Measurements from ENCODE around the gene KRT2. TPM values are rescaled to one million over a fixed set of nuclear protein-coding genes. Genes with fewer than 3 reads are reported as not detected.

Gene KRT2
- total and polyA plus RNA-seq, 9 of the 15 experiments (the other 6 are each of a cell fraction or from before 2014, with no cell fraction given), result 0.03 to 0.69 (median 0.07) TPM; not detected in 2

DNA sequence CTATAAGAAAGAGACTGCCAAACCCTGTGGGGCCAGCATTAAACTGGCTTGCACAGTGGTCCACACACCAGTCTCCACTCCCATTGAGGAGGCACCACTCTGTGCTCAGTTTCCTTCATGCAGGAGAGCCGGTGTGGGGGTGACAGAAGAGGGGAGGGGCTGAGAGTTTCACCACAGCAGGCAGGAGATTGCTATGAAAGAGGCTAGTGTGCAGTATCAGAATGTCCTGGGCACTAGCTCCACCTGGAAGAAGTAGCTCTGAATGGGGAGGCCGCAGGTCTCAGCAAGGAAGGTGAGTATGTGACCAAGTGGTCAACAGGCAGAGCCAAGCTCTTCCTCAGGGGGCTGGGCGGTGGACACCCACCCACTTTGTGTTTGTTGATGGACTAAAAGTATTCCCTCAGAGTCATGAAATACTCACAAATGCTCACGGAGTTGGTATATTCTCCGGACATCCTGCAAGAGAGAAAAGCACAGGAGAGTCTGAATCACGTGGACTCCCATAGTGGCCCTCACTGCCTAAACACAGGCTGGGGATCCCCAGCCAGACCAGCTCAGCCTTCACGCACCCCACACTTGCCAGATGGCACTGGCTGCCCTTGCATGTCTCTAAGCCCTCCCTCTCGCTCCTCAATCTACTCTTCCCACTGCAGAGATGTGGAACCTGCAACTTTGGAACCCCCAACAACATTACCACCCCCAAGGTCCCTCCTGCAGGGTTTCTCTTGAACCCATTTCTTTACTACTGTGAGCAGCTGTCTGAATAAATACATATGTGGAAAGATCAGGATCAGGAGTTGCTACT lies 43.0 kb downstream of the KRT2 start:
- no peak overlapping the region for H3K27ac ChIP-seq (ENCODE audit: extremely low read depth, low read depth, low read length)
- TF ChIP-seq CBX2 (IDR thresholded peaks at IDR 0.05; ENCODE audit: insufficient read depth, low read length, poor library complexity, severe bottlenecking) (no peak), RAD21 (CRISPR knock-in tag; conservative IDR thresholded peaks at IDR 0.05 in 1 of 2, IDR thresholded peaks at IDR 0.05 in 1 of 2) (no peak), TOE1 (IDR thresholded peaks at IDR 0.05; ENCODE audit: borderline replicate concordance) (no peak), TOE1 (CRISPR knock-in tag; IDR thresholded peaks at IDR 0.05; ENCODE audit: borderline replicate concordance, low read depth) (no peak), ZBTB1 (CRISPR knock-in tag; IDR thresholded peaks at IDR 0.05; ENCODE audit: borderline replicate concordance, low read depth) (no peak), SRF (CRISPR knock-in tag; IDR thresholded peaks at IDR 0.05) (no peak)
- intact Hi-C loops (cut with micrococcal nuclease), result no loop called here
- H3K4me2 ChIP-seq (ENCODE audit: insufficient read depth, low read length), result no peak overlapping the region
- H4K20me1 ChIP-seq (replicated peaks; ENCODE audit: control insufficient read depth, insufficient read depth, low read length), result 0 out of 2 replicates have a peak, but pooled peaks cover 2% of the 10 kb centered on the region
- no peak for DNase-seq (ENCODE audit: extremely low read depth in 1 of 4, low spot score in 3 of 4)
- no peaks in the 10 kb centered on the region for H3K79me2 ChIP-seq (ENCODE audit: control insufficient read depth, insufficient read depth, low read length)
- H3K36me3 ChIP-seq (ENCODE audit: control insufficient read depth, insufficient read depth, low read length), result no peaks in the 10 kb centered on the region
- in situ Hi-C loops (cut with MboI), result no loop called here
- ATAC-seq, result no peak
- ChIA-PET CTCF (ENCODE audit: low intra/inter-chr PET ratio) (interaction anchor here (0.6 kb wide), 1 partner anchor 275 kb away, joined by 3 read pairs; no protein-coding TSS in a partner anchor), POLR2A (interaction anchor here (0.9 to 1.4 kb wide), 4 partner anchors 9 to 25 kb away, joined by 3 to 5 read pairs (median 4); no protein-coding TSS in a partner anchor)
- peaks cover 6 to 7% of the 10 kb centered on the region in 2 experiments; a peak in 4 of 5 replicates for H3K4me1 ChIP-seq (replicated peaks in 1 of 2; ENCODE audit: control insufficient read depth in 2 of 2, insufficient read depth in 2 of 2, low read length in 2 of 2)
- no peak overlapping the region for H2AFZ ChIP-seq (ENCODE audit: low read depth, low read length)
- H3K4me3 ChIP-seq, result no peak overlapping the region
- no peaks in the 10 kb centered on the region for H3K9me3 ChIP-seq (replicated peaks; ENCODE audit: control insufficient read depth, insufficient read depth, low read depth, low read length)
- BruUV-seq (replicated peaks), result no TSS peak
- FAIRE-seq, result no peak
- H3K9me1 ChIP-seq (ENCODE audit: control insufficient read depth, insufficient read depth, low read length), result no peaks in the 10 kb centered on the region
- peaks cover 0 to 15% of the 10 kb centered on the region in 2 experiments; a peak in 2 of 5 replicates for H3K27me3 ChIP-seq (ENCODE audit: control insufficient read depth in 2 of 2, insufficient read depth in 2 of 2, low read length in 2 of 2)
- 7% methylated on average over 8 of the region's 8 CpGs for WGBS (ENCODE audit: insufficient coverage, low coverage, missing lambda C conversion rate)
- 0 out of 4 replicates have a peak overlapping the region, but pooled peaks of 1 of the 2 experiments have one; percentile 8 for H3K9ac ChIP-seq (ENCODE audit: insufficient read depth in 1 of 2, low read depth in 2 of 2, low read length in 2 of 2)

Data from K562 (cell line).